ENCODE measurements around the gene ERMN. TPM values are rescaled to one million over a fixed set of nuclear protein-coding genes. Genes with fewer than 3 reads are reported as not detected.
"Not testable (repeated sequence)": the region's sequence is repeated elsewhere in the genome, so short reads cannot be mapped to it uniquely, and the experiment has no call there.

The ERMN gene
- total RNA-seq, 1 experiment from 2014 or later = 0.06 TPM

DNA sequence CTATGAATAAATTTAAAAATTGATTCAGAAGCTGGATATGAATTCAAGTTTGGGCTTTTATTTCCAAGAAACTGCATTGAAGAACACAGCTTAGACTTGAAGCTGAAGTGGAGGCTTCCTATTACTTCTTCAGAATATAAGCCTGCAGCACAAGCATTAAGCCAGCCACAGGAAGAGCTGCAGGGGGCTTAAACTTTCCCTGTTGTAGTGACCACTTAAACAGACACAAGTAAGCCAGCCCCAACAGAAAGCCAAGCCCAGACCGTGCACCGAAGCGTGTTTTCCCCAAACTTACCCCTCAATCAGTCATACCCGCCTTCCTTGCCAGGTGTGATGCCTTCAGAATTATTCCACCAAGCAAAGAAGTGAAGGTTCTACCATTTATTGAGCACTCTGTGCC, 28.7 kb downstream of the ERMN start:
- no peak for DNase-seq (ENCODE audit: low read depth)

DNA sequence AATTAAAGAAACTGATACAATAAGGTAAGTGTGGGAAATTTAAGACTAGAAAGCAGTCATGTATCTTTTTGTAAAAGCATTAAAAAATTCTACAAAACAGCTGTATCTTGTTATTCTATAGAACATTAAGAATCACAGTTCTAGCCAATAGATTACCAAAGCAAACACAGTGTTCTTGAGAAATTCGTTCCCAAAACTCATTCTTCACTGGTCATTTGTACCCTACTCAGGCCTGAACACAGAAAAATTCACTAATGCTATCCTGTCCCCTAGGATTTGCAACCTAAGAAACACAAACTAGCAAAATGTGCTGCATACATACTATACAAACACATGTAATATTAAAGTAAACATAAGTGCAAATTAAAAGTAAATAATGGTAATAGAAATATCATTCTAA, 29.1 kb downstream of the ERMN start:
- DNase-seq (ENCODE audit: low read depth) = no peak

DNA sequence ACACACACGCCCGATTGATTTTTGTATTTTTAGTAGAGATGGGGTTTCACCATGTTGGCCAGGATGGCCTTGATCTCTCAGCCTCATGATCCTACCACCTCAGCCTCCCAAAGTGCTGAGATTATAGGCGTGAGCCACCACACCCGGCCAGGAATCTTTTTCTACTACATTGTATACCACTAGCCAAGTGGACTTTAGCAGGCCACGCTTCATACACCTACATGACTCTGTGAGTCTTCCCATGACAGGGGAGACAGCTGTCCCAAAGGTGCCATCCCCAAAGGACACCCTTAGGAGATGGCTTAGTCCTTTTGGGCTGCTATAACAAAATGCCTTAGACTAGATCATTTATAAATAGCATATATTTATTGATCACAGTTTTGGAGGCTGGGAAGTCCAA, 32.8 kb downstream of the ERMN start:
- DNase-seq (ENCODE audit: low read depth) = no peak

DNA sequence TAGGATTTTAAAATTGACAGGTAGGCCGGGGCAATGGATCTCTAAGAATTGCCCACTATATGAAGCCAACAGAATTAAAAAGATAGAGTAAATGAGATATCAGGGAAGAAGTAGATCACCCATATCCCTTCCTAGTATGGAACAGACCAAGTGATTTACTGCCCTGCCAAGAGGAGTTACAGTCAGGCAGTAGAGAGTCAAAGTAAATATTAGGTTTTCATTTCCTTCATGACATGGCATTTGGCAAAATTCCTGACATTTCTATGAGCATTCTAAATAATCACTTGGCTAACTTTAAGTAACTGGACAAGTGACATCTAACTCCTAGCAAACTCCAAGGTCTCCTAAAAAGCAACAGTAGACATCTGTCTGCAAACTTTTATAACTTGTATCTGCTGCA, 34.6 kb downstream of the ERMN start:
- peak; percentile 40 for DNase-seq (ENCODE audit: low read depth)

DNA sequence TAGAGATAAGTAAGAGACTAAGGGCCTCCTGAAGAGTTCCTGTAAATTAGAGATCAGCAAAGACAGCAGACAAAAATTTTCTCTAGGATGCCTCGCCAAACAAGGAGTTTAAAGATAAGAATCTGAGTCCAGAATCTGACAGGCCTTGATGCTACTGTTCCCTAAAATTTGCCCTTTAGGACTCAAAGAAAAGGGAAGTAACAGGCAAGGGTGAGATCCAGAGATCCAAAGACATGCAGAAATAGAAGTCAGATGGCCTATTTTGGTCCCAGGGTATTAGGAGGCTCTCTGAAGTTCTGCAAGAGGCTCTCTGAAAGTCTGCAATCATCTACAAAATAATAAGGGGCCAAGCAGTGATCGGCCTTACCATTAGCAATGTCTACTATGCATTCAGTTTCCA, 35.1 kb downstream of the ERMN start:
- DNase-seq (ENCODE audit: low read depth) = no peak

DNA sequence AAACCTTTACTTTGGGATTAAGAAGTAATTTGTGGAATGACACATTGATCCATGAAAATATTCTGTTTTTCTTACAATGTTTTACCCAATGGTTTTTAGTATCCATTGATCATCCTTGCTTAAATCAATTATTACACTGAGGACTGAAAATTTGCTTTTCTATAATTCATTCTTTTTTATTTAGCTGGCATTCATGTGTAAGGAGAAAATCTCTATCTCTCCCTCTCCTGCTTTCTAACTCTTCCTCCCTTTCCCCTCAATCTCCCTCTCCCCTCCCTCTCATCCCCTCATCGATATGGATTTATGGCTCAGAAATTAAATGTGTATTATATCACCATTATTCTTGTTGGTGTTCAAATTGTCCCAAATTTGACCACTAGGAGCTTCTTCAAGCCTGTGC, 38.5 kb downstream of the ERMN start:
- no peak for DNase-seq (ENCODE audit: low read depth)

DNA sequence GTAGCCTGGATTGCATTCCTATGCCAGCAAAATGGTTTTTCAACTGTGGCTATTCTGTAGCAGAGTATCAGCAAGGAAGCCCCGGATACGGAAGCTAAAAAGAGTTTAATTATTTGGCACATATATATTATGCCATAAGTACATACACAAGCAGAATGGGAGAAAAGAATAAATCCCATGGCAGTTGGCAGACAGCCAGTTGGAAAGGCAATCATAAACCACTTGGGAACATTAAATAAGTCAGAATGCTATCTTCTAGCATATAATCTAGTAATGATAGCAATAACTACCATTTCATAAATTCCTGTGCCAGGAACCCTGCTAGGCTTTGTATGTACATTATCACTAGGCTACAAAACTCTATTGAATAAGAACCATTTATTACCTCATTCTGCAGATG, 42.2 kb downstream of the ERMN start:
- DNase-seq (ENCODE audit: low read depth) = no peak

DNA sequence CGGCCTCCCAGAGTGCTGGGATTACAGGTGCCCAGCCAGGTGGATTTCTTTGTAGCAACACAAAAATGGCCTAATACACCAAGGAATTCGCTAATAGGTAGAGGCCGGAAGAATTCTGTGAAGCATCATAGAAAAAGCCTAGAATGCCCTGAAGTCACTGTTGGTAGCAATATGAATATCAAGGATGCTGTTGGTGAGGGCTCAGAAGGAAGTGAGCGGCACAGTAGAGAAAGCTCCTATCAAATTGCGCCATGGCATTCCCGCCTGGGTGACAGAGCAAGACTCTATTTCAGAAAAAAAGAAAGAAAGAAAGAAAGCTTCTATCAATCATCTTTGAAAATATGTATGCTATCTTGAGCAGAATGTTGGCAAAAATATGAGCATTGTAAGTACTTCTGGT, 44.3 kb downstream of the ERMN start:
- no peak for DNase-seq (ENCODE audit: low read depth)

DNA sequence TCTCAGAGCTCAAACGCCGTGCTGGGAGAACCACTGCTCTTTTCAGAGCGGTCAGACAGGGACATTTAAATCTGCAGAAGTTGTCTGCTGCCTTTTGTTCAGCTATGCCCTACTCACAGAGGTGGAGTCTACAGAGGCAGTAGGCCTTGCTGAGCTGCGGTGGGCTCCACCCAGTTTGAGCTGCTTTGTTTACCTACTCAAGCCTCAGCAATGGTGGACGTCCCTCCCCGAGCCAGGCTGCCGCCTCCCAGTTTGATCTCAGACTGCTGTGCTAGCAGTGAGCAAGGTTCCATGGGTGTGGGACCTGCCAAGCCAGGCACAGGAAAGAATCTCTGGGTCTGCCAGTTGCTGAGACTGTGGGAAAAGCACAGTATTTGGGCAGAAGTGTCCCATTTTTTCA, 46.3 kb downstream of the ERMN start:
- DNase-seq (ENCODE audit: low read depth) = not testable (repeated sequence)

DNA sequence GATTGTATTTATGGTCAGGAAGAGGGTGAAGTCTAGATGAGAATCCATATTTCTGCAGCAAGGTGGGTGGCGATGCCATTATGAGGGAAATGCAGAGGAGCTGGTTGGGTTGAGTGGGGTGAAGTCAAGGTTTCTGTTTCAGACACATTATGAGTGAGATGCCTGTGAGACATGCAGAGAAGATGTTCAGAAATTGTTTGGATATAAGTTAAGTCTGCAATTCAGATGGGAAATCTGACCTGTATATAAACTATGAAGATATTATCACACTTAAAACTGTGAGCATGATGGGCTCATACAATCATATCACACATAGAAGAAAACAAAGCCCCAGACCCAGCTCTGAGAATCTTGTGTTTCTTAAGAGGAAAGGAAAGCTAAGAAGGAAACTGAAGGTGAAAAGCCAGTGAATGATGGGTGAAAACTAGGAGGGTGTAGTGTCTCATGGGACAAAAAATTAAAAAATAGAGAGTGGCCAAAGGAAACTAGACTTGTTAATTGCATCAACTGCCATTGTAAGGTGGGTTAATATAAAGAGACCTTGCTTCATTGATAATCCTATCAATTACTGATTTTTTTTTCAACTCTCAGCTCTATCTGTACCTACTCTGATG, 53.9 kb downstream of the ERMN start:
- DNase-seq (ENCODE audit: low read depth) = no peak

DNA sequence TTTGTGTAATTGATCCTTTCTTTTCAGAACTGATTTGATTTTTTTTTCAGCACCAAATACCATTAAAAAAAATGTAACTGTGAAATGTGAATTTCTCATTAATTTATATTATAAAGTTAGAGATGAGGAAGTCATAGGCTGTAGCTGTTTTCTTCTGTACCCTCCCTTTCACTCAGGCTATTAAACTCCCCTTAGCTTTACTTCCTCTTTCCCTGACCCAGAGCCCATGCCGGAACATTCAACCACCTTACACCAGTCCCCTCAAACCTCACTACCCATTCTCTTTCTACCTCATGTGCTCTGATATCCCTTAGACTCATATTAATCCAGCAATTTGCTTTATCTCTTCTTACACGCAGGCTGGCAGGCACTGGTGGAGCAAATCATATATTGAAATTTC, 55.7 kb downstream of the ERMN start:
- DNase-seq (ENCODE audit: low read depth) = no peak

DNA sequence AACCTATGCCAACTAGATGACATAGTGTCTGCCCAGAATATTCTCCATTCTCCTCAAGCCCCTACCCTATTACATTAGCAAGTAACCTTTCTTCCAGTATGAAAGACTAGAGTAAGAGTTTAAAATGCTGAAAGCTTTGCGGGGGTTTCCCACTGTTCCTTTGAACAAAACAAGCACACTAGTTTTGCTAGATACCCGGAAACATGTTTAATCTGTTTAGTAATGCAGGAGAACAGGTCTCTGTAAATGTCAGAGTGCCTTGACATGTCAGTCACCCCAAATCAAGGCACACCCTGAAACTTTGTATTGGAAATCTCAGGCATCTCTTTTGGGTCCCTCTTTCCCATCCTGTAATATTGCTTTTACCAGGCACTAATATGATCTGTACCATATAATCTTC, 56.6 kb downstream of the ERMN start:
- no peak for DNase-seq (ENCODE audit: low read depth)

Other genes starting within 250 kb of the ERMN start
- gene GALNT5, start 68.1 kb downstream of the ERMN start, total RNA-seq (2014; rRNA removed; shearing (Covaris generic)) = not detected in 2 replicates
- gene CYTIP, start 118.3 kb upstream of the ERMN start, total RNA-seq (2014; rRNA removed; shearing (Covaris generic)) = not detected in 2 replicates